Measurements from ENCODE around the gene MGLL.

Gene MGLL

GRCh38 chr3:127730171-127730570, 92.1 kb downstream of the MGLL start:
- no peak for DNase-seq (ENCODE audit: low read depth)
- H3K4me3 ChIP-seq (ENCODE audit: control insufficient read depth, low read depth, low read length) = no peak overlapping the region
- no peak for TF ChIP-seq CTCF (IDR thresholded peaks at IDR 0.05; ENCODE audit: control insufficient read depth, insufficient read depth, low read depth, low read length, missing control alignments)

DNA sequence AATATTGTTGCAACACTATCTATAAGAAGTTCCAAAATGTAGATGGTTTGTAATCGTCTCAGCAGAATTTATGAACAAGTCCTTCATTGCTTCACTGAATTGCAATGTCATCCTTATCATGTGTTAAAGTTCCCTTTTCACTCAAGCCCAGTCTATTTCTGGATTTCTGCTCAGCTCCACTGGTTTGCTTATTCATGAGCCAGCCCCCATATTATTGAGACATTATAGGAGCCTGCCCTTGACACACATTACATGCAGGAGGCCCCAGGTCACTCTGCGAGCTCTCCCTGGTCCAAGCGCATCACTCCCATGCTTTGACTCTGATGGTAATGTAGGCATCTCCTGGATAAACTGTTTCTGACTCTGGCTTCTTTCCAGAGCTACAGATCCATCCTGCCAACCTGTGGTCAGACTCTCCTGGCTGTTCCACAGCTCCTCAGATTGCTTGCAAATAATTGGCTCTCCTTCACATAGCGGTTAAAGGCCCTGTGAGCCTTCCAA, 92.7 kb downstream of the MGLL start:
- TF ChIP-seq CTCF (IDR thresholded peaks at IDR 0.05; ENCODE audit: control insufficient read depth, insufficient read depth, low read depth, low read length, missing control alignments) = no peak
- no peak overlapping the region for H3K4me3 ChIP-seq (ENCODE audit: control insufficient read depth, low read depth, low read length)
- no peak for DNase-seq (ENCODE audit: low read depth)

DNA sequence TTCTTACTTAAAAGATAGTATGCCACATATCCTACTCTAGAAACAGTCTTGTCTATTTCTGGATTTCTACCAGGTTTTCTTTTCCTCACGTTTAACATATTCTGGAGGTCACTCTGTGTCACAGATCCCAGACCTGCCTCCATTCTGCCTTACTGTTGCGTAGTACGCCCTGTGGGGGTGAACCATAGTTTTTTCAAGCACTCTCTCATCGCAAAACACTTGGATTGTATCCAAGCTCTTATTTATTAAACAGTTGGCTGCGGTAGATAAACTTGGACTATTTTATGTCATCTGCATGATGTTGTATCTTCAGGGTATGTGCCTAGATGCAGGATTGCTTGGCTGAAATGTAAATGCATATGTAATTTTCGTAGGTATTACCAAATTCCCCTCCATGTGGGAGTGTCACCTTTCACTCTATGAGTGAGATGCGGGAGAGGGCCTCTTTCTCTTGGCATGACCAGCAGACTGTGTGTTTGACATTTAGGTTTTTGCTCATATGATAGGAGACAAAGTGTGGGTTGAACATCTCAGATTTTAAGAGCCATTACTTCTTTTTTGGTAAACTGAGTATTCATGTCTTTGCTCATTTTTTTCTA, 93.8 kb downstream of the MGLL start:
- DNase-seq (ENCODE audit: low read depth) = no peak
- no peak for TF ChIP-seq CTCF (IDR thresholded peaks at IDR 0.05; ENCODE audit: control insufficient read depth, insufficient read depth, low read depth, low read length, missing control alignments)
- H3K4me3 ChIP-seq (ENCODE audit: control insufficient read depth, low read depth, low read length) = no peak overlapping the region

- no peak overlapping the region for H3K4me3 ChIP-seq (ENCODE audit: control insufficient read depth, low read depth, low read length)
- TF ChIP-seq CTCF (IDR thresholded peaks at IDR 0.05; ENCODE audit: control insufficient read depth, insufficient read depth, low read depth, low read length, missing control alignments) = no peak
These were observed 95.4 kb downstream of the MGLL start for GRCh38 chr3:127726894-127727293.

DNA sequence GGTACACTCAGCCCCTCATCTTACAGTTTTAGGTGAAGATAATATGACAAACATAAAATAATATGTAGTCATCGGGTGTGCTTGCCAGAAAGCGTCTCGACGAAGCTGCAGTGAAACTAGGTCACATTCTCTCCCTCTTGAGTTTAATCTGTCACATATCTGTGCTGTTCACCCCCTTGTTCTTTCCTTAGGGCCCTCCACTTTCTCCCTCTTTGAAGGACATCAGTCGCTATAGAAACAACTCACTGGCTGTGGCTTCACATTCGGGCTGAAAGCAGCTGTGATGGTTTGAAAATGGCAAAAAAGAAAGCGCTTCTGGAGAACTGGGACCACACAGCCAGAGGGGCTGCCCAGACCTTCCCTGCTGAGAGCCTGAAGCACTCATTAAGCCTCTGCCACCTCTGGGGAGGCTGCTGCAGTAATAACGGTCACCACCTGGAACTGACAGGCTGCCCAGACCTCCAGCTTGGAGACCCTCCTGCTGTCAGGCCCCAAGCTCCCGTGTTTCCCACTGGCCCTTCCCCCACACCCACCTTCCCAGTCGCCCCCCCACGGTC, 99.2 kb downstream of the MGLL start:
- TF ChIP-seq CTCF (IDR thresholded peaks at IDR 0.05; ENCODE audit: control insufficient read depth, insufficient read depth, low read depth, low read length, missing control alignments) = no peak
- DNase-seq (ENCODE audit: low read depth) = no peak
- H3K4me3 ChIP-seq (ENCODE audit: control insufficient read depth, low read depth, low read length) = no peak overlapping the region

More at GRCh38 chr3:127726894-127727293, 95.4 kb downstream of the MGLL start:
- no peak for DNase-seq (ENCODE audit: low read depth)

- no peak for DNase-seq (ENCODE audit: low read depth)
- no peak for TF ChIP-seq CTCF (IDR thresholded peaks at IDR 0.05; ENCODE audit: control insufficient read depth, insufficient read depth, low read depth, low read length, missing control alignments)
- no peak overlapping the region for H3K4me3 ChIP-seq (ENCODE audit: control insufficient read depth, low read depth, low read length)
These were observed 100.1 kb downstream of the MGLL start for GRCh38 chr3:127722091-127722784.

All from AG09309 (cell line).